Ovary (tissue), 3 donors: ENCODE results near the gene CFAP299.

Experiments used
- CTCF ChIP-seq, 3 donors: fragments of 450-650 bp in 2 of 3; fragments of 200-600 bp in 1 of 3; IDR thresholded peaks; one replicate each; pipeline versions ENCODE4 v1.5.1 to v1.8.0; 2016 to 2022; ENCODE audit warnings: antibody characterized with exemption in 3 of 3, mild to moderate bottlenecking in 1 of 3
- POLR2A ChIP-seq: fragments of 450-650 bp; IDR thresholded peaks from one replicate; pipeline ENCODE4 v1.6.1; 2017; ENCODE audit warnings: antibody characterized with exemption, mild to moderate bottlenecking, moderate library complexity
- donor health status: DM: no; HTN: no; CAD: no.

GRCh38 chr4:80321341-80321740 lies 14.2 kb upstream of the CFAP299 start:
- TF ChIP-seq CTCF (IDR thresholded peaks at IDR 0.05) (no peak), POLR2A (no peak)
